NCI-H128 (cell line): ENCODE data around the gene RPL28.

Experiments used
- DNase-seq: peaks from one replicate; lab custom pipeline; 2025; ENCODE audit not compliant: unreplicated experiment; lab: John Stamatoyannopoulos, UW

Gene RPL28

GRCh38 chr19:55353356-55353802 is 32.4 kb upstream of the RPL28 start:
- no peak for DNase-seq

GRCh38 chr19:55353803-55354697 is 31.7 kb upstream of the RPL28 start:
- DNase-seq: no peak

GRCh38 chr19:55354698-55355212 is 31.0 kb upstream of the RPL28 start, which contains the start of gene COX6B2:
Gene COX6B2, minus strand, starts transcription at chr19:55354719. Its CDS starts 198 bp downstream, at chr19:55354521.
- no peak for DNase-seq

DNA sequence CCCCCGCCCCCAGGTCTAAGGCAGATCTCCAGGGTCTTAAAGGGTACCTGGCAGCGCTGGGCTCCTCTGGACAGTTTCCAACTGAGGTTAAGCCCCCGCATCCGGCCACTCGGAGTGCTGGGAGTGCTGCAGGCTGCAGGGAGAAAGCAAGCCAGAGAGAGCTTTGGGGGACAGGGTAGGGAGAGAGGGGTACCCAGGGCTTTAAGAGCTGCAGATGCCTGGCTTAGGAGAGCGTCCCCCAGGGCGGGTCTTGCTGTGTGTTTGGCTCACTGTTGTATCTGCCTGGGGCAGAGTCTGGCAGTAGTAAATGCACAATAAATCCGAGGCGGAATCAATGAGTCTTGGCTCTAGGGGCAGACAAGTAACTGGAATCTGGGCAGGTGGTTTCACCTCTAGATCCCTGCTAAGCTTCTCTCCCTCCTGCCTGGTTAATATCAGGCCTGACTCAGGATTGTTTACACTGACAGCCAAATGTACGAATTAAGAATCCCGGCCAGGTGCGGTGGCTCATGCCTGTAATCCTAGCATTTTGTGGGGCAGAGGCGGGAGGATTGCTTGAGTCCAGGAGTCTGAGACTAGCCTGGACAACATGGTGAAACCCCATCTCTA is 30.4 kb upstream of the RPL28 start:
- no peak for DNase-seq

DNA sequence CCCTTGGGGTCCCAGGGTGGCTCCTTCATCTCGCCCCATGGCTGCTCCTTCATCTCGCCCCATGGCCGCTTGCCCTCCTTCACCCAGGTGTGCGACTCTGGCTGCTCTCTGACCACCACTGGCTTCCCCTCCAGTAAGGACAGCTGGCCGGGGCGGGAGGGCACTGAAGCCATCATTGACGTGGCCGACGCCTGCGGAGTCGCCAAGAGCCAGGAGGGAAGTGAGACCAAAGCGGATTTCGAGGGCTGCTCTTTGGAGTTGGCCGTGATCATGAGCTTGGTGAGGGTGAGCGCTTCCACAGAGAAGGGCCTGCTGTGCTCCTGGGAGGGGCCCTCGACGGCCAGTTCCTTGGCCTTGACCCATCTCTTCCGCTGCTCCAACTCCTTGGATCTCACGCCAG is 27.2 kb upstream of the RPL28 start:
- no peak for DNase-seq

- DNase-seq: no peak
These were observed 26.5 kb upstream of the RPL28 start for GRCh38 chr19:55358943-55359908.

DNA sequence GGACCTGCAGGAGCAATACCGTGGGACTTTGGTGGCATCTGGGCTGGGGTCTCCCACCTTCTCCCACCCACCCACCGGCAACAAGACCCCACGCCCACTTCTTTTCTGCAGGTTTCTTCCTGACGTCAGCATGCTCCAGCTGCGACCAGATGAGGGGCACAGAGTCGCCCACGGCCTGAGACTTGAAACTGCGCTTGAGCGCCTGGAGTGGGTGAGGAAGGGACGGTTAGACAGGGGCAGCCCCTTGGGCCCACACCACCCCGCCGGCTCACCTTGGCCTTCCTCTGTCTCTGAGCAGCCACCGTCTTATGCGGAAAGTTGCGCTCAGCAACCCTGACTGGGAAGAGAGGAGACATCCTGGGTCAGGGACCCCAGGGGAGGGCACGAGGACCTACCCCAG is 24.8 kb upstream of the RPL28 start:
- DNase-seq: no peak

DNA sequence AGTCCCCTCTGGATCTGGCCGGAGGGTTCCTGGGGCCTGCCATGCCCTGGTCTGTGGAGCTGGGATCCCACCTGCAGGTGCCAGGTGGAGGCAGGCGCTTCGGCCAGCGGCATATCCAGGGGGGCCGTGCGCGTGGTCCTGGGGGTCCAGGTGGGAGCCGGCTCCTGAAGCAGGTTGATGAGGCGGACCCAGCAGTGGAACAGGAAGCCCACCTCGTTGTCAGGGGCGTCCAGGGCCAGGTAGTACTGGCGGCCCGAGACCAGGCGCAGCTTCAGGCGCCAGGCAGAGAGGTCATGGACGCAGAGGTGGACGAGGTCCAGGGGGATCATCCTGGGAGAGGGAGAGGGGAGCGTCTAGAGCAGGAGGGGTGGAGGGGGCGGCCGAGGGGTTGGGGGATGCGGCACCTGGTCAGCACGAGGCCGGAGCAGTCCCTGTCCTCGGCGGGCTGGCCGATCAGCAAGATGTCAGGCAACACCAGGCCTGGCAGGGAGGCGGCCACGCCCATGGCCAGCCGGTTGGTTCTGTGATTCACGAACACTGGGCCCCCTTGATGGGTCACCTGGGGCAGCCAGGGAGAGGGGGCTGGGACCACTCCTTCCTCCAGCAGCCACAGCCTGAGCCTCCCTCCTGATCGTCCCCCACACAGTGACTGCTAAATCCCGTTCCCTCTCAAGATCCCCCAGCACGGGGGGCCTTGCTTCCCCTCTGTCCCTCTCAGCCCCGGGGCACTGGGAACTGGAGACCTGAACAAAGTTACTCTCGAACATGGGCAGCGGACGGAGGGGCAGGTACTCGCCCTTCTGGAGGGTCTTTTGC is 23.4 kb upstream of the RPL28 start:
- DNase-seq: no peak

DNA sequence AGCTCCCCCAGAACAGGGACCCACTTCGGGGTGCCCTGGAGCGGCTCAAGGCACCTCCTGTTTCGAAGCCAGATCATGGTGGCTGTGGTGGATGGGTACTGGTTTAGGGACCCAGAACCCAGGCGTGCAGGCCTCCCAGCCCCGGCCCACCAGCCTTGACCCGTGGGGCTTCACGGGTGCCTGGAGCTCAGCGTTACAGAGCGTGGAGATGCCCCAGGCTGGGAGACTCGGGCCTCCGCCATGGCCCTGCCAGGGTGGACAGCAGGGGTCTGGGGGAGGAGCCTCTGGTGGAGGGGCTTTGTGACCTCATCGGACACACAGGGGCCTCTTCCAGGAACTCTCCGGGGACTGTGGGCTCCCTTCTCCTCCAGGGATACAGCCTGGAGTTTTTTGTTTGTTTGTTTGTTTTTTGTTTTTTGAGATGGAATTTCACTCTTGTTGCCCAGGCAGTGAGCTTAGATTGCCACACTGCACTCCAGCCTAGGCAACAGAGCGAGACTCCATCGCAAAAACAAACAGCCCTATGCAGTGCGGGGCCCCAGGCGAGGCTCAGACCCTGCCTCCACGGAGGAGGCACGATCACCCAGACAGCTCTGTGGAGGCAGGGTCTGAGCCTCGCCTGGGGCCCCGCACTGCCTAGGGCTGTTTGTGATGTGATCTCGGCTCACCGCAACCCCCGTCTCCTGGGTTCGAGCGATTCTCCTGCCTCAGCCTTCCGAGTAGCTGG is 22.6 kb upstream of the RPL28 start, which contains the start of gene GARIN5B:
TSS of gene GARIN5B (minus strand) at position 271 of the 727 bp plus-strand sequence. CDS start at position 77, 194 bp downstream.
- no peak for DNase-seq

- DNase-seq: no peak
These were observed 20.5 kb upstream of the RPL28 start for GRCh38 chr19:55365245-55365644.

DNA sequence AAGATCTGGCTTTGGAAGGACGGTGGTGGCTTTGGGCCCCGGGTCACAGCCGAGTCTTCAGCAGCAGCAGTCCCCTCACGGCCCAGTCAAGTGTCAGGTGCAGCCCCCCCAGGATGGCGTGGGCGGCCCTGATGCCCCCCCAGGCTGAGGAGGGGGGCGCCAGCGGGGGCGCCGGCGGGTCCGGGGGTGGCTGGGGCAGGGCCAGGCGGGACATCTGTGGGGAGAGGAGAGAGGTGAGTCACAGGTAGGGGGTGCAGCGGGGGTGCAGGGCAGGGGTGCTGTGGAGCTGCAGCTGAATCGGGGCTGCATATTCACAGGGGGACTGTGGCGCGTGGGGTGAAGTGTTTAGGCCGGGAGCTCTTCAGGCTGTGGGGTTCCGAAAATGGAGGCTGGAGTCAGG is 19.8 kb upstream of the RPL28 start:
- DNase-seq: no peak

DNA sequence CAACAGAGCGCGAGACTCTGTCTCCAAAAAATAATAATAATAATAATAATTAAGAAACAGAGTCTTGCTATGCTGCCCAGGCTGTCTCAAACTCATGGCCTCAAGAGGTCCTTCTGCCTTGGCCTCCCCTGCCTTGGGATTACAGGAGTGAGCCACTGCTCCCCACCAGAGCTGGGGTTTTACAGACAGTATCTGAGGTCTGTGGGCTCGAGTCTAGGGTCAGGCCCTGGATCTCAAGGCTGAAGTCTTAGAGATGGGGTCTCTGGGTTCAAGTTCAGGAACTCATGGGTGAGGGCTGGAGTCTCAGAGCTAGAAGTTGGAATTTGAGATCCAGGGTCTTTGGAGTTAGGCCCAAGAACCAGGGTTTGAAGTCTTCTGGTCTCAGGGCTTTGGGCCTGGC is 18.9 kb upstream of the RPL28 start:
- no peak for DNase-seq

- DNase-seq: no peak
These were observed 17.6 kb upstream of the RPL28 start for GRCh38 chr19:55368106-55368505.

DNA sequence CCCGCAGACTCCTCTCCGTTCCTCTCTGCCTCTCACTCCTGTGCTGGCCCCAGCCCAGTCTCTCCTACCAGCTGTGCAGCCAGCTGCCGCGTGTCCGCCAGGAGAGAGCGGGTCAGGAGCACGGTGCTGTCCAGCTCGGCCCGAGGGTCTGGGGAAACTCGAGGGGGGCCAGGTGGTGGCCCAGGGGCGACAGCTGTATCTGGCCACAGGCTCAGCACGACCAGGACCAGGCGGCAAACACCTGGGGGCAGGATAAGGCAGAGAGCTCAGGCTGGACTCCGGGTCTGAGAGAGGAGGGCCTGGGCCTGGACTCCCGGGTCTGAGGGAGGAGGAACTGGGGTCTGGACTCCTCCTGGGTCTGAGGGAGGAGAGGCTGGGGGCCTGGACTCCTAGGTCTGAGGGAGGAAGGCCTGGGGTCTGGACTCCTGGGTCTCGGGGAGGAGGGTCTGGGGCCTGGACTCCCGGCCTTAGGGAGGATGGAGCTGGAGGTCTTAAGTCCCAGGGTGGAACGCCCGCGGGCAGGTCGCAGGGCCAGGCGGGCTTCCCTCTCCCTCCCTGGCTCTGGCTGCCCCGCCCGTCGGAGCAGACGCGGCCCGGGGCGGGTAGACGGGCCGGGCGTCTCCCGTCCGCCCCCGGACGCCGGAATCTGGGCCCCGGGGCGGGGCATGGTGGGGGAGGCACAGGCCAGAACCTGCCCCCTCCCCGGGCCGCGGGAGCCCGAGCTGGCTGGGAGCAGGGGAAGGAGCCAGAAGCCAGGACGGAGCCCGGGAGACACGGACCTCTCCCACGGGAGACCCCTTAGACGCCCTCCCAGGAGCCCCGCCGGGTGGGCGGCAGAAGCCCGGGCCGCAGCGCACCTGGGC is 16.8 kb upstream of the RPL28 start:
- DNase-seq: no peak

DNA sequence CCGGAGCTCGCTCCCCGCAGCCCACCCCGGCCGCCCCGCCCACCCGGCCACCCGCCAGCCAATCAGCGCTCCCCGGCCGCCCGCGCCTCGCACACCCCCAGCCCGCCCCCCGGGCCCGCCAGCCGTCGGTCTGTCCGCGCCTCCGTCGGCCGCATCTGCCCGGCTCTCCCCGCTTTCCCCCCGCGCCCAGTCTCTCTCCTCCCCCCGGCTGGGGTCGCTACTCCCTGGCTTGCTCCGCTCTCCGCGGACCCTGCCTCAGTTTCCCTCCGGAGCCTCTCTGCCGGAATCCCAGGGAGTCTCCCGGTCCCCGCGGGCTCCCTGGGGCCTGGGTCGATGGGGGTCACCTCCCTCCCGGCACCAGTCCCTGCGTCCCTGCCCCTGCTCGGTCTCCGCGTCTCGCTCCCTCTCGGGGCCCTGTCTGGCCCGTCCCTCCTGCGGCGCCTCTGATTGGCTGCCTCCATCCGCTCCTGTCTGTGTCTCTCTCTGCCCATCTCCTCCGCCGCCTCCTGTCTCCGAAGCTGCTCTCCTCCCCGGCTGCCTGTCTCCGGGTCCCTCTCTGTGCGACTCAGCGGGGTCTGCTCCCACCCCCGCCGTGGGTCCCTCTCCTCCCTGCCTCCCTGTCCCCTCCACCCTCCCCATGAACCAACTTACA is 16.0 kb upstream of the RPL28 start:
- DNase-seq: no peak

GRCh38 chr19:55370305-55370988 is 15.3 kb upstream of the RPL28 start, which contains the start of gene IL11:
Gene IL11, minus strand, starts transcription at chr19:55370463. Its CDS starts 153 bp downstream, at chr19:55370310.
- no peak for DNase-seq
